ENCODE results near the gene NDUFS6. TPM values are rescaled to one million over a fixed set of nuclear protein-coding genes. Genes with fewer than 3 reads are reported as not detected.

NDUFS6 gene
- total and polyA plus RNA-seq, 2 experiments from 2014 or later = 141 to 371 TPM

DNA sequence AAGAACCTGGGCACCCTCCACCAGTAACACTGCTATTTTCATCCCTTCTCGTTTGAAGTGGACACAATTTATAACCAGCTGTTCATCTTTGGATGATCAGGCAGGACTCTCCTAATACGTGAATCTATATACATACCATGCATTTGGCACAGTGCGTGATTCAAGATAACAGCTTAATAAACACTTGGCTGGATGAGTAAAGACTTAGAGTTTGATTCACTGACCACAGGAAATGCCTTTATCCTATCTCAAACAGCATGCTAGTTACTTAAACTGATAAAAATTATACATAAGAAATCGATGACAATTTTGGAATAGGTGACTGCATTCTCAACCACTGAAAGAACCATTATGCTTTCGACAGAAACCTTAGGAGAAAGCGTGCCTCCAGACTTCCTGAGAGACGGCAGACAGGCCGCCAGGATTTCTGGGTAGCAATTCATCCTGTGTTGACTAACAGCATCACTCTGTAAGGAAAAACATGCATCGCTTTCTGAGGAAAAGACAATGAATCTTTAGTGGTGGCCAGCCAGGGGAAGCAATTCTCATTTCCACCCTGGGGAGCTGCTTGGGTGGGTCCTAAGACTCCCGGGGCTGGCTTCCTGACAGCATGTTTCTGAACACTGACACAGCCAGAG is 11.3 kb upstream of the NDUFS6 start:
- no peaks in the 10 kb centered on the region for H3K9me3 ChIP-seq (ENCODE audit: low read depth)
- peak in 1 of 2 donors; percentile 65 for DNase-seq (ENCODE audit: low read depth in 1 of 2, low spot score in 1 of 2)
- H3K36me3 ChIP-seq = no peaks in the 10 kb centered on the region
- no peaks in the 10 kb centered on the region for H3K4me1 ChIP-seq (ENCODE audit: low read depth)
- H3K27me3 ChIP-seq = no peaks in the 10 kb centered on the region
- no peak overlapping the region for H3K4me3 ChIP-seq
- TF ChIP-seq, protein P1, sequence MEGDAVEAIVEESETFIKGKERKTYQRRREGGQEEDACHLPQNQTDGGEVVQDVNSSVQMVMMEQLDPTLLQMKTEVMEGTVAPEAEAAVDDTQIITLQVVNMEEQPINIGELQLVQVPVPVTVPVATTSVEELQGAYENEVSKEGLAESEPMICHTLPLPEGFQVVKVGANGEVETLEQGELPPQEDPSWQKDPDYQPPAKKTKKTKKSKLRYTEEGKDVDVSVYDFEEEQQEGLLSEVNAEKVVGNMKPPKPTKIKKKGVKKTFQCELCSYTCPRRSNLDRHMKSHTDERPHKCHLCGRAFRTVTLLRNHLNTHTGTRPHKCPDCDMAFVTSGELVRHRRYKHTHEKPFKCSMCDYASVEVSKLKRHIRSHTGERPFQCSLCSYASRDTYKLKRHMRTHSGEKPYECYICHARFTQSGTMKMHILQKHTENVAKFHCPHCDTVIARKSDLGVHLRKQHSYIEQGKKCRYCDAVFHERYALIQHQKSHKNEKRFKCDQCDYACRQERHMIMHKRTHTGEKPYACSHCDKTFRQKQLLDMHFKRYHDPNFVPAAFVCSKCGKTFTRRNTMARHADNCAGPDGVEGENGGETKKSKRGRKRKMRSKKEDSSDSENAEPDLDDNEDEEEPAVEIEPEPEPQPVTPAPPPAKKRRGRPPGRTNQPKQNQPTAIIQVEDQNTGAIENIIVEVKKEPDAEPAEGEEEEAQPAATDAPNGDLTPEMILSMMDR (IDR thresholded peaks at IDR 0.05; ENCODE audit: low read depth, low read length) = no peak
- no peak overlapping the region for H3K27ac ChIP-seq

DNA sequence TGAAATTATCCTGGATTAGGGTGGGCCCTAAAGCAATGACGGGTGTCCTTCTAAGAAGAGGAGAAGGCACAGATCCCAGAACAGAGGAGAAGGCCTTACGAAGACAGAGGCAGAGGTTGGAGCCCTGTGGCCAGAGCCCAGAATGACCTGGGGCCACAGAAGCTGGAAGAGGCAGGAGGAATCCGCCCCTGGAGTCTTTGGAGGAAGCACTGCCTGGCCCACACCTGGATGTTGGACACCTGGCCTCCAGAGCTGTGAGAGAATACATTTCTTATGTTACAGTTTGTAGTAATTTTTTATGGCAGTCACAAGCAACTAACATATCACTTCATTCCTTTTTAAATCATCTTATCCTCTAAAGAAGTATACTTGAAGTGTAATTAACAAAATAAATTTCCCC is 10.0 kb upstream of the NDUFS6 start:
- Histone ChIP-seq H3K36me3 (no peaks in the 10 kb centered on the region), H3K4me1 (ENCODE audit: low read depth) (no peaks in the 10 kb centered on the region), H3K27me3 (no peaks in the 10 kb centered on the region), H3K9me3 (ENCODE audit: low read depth) (no peaks in the 10 kb centered on the region), H3K4me3 (no peak overlapping the region), H3K27ac (no peak overlapping the region)
- TF ChIP-seq, protein P1 (IDR thresholded peaks at IDR 0.05; ENCODE audit: low read depth, low read length) = no peak
- no peak for DNase-seq (ENCODE audit: low read depth in 1 of 2, low spot score in 1 of 2)

DNA sequence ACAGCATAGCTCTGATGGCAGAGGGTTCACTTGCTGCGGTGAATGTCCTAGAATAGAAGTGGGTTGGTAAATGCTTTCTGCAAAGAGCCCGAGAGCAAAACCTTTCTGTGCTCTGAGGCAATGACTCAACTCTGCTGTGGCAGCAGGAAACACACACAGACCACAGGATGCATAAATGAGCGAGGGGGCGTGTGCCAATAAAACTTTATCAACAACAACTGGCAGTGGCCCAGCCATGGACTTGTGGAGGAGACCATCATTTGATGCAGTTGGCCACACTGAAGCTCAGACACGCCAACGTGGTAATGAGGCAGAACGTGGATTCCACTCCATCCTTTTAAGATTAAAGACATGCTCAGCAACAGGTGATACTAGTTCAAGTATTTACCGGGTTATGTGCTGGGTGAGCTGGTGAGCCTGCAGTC is 8.4 kb upstream of the NDUFS6 start:
- DNase-seq (ENCODE audit: low read depth in 1 of 2, low spot score in 1 of 2) = peak in 1 of 2 donors; percentile 89

DNA sequence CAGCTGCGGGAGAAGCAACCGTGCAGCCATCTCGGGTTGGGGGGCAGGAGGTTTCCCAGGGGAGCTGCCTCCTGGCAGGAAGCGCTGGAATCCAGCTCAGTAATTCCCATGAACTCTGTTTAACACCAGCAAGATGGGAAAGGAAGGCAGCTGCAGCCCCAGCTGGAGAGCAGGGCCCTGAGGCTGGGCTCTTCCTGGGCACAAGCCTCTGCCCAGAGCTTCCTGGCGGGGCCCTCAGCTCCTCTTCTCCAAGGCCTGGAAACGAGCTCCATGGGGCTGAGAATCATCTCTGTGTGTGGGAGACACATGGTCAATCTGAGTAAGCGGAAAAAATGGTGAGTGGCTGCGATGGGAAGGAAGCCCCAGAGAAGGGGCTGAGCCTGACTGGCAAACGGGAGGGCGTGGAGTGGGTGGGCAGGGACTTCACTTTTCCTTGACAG is 7.9 kb upstream of the NDUFS6 start:
- H3K27me3 ChIP-seq = no peaks in the 10 kb centered on the region
- DNase-seq (ENCODE audit: low read depth in 1 of 2, low spot score in 1 of 2) = peak in 1 of 2 donors; percentile 50
- H3K27ac ChIP-seq = no peak overlapping the region
- TF ChIP-seq, protein P1 (IDR thresholded peaks at IDR 0.05; ENCODE audit: low read depth, low read length) = no peak
- peaks cover 9% of the 10 kb centered on the region for H3K36me3 ChIP-seq
- peaks cover 12% of the 10 kb centered on the region for H3K4me1 ChIP-seq (ENCODE audit: low read depth)
- no peaks in the 10 kb centered on the region for H3K9me3 ChIP-seq (ENCODE audit: low read depth)
- H3K4me3 ChIP-seq = no peak overlapping the region

More for the DNA sequence above, 8.4 kb upstream of the NDUFS6 start:
- peaks cover 9% of the 10 kb centered on the region for H3K4me1 ChIP-seq (ENCODE audit: low read depth)
- peaks cover 5% of the 10 kb centered on the region for H3K36me3 ChIP-seq
- H3K9me3 ChIP-seq (ENCODE audit: low read depth) = no peaks in the 10 kb centered on the region
- TF ChIP-seq, protein P1 (IDR thresholded peaks at IDR 0.05; ENCODE audit: low read depth, low read length) = no peak
- no peak overlapping the region for H3K27ac ChIP-seq
- H3K4me3 ChIP-seq = no peak overlapping the region
- no peaks in the 10 kb centered on the region for H3K27me3 ChIP-seq

DNA sequence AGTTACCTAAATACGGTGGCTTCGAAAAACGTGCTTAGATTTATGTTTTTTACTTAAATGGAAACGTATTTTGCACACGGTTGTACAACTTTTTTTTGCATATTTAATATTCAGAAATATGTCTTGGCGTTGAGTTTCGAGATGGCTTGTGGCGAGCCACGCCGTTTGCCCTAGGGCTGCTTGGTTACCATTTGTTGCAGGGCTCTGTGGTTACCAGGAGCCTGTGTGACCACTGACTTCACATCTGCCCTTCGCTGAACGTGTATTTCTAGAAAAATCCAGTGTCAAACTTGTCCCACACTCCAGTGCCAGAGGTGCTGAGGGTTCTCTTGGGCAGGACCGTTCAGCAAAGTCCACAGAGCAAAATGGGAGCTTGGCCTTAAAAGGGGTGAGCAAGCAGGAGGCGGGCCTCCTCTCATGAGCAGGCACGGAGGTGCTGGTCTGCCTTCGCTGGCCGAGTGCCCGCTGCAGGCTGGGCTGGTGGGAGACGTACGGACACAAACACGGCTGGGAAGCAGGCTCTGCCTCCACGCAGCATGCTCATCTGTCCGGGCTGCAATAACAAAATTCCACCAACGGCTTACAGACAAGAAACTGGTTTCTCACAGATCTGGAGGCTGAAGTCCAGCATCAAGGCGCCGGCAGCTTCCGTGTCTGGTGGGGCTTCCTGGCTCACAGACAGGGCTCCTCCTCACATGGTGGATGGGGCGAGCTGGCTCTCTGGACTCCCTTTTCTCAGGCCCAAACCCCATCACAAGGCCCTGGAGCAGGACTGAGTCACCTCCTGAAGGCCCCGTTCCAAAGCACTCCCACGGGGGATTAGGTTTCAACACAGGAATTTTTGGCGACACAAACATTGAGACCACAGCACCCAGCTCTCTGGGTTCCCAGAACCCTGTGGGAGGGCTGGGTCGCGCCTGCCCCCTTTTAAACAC is 7.0 kb upstream of the NDUFS6 start:
- Histone ChIP-seq H3K4me3 (no peak overlapping the region), H3K9me3 (ENCODE audit: low read depth) (no peaks in the 10 kb centered on the region), H3K4me1 (ENCODE audit: low read depth) (peaks cover 12% of the 10 kb centered on the region), H3K27ac (no peak overlapping the region), H3K27me3 (no peaks in the 10 kb centered on the region), H3K36me3 (peaks cover 9% of the 10 kb centered on the region)
- TF ChIP-seq, protein P1 (IDR thresholded peaks at IDR 0.05; ENCODE audit: low read depth, low read length) = no peak
- peak in 1 of 2 donors; percentile 81 for DNase-seq (ENCODE audit: low read depth in 1 of 2, low spot score in 1 of 2)

All from cardiac muscle cell (in vitro differentiated cells and primary cell).